SK-N-SH (cell line): ENCODE data around the gene GRB2. TPM values are rescaled to one million over a fixed set of nuclear protein-coding genes. Genes with fewer than 3 reads are reported as not detected.

Source experiments
- CTCF ChIA-PET: fragments of 300-600, 350-600 bp; formaldehyde crosslinking; extraction: SDS; loops from one replicate; lab custom pipeline; 2021; lab: Yijun Ruan, JAX
- POLR2A ChIA-PET: fragments of 350-600 bp; sonication (Branson Sonifier 250); formaldehyde crosslinking; extraction: SDS; loops from one replicate; lab custom pipeline; 2020; ENCODE audit warnings: antibody characterized with exemption, inconsistent platforms; lab: Yijun Ruan, JAX
- DNase-seq: peaks from one replicate; pipeline ENCODE4 v3.0.0; 2012
- H2AFZ ChIP-seq: fragments of 200-600 bp; sonication (generic); 2 replicates; pipeline ENCODE4 v1.8.1; 2016; ENCODE audit warnings: antibody characterized with exemption, mild to moderate bottlenecking, low read depth
- H3F3A ChIP-seq: fragments of 200-600 bp; sonication (generic); replicated peaks from 2 replicates; pipeline ENCODE3; 2016; ENCODE audit warnings: antibody characterized with exemption, mild to moderate bottlenecking; ENCODE audit not compliant: insufficient read depth
- H3K27ac ChIP-seq, 2 experiments: fragments of 200-500 bp in 1 of 2; fragments of 200-600 bp in 1 of 2; sonication (Bioruptor generic) in 1 of 2; sonication (generic), shearing (Covaris generic) in 1 of 2; 2 replicates each; pipeline versions ENCODE4 v1.5.1 to v1.6.1; 2014 to 2016; ENCODE audit warnings: low read depth in 2 of 2, inconsistent platforms in 1 of 2, low read length in 1 of 2, mild to moderate bottlenecking in 1 of 2, mixed read lengths in 1 of 2
- H3K27me3 ChIP-seq: fragments of 200-600 bp; sonication (generic), shearing (Covaris generic); 2 replicates; pipeline ENCODE4 v1.6.1; 2016; ENCODE audit warnings: mixed run types; ENCODE audit not compliant: insufficient read depth
- H3K36me3 ChIP-seq, 2 experiments: fragments of 200-500 bp in 1 of 2; fragments of 200-600 bp in 1 of 2; sonication (Bioruptor generic) in 1 of 2; sonication (generic) in 1 of 2; replicated peaks in 1 of 2; 2 replicates each; pipeline versions ENCODE3 to v1.5.1; 2014 to 2016; ENCODE audit warnings: low read length in 1 of 2, mild to moderate bottlenecking in 1 of 2; ENCODE audit not compliant: insufficient read depth in 2 of 2, control insufficient read depth in 1 of 2
- H3K4me1 ChIP-seq, 2 experiments: fragments of 200-500 bp in 1 of 2; fragments of 200-600 bp in 1 of 2; sonication (Bioruptor generic) in 1 of 2; sonication (generic), shearing (Covaris generic) in 1 of 2; 2 replicates each; pipeline versions ENCODE4 v1.5.1 to v1.6.1; 2014 to 2016; ENCODE audit warnings: low read depth in 1 of 2, low read length in 1 of 2, mixed run types in 1 of 2; ENCODE audit not compliant: insufficient read depth in 2 of 2, control insufficient read depth in 1 of 2
- H3K4me2 ChIP-seq: fragments of 200-600 bp; sonication (generic), shearing (Covaris generic); 2 replicates; pipeline ENCODE4 v1.6.1; 2017; ENCODE audit warnings: mixed run types
- H3K4me3 ChIP-seq, 2 experiments: fragments of 200-500 bp in 1 of 2; fragments of 200-600 bp in 1 of 2; sonication (Bioruptor generic) in 1 of 2; sonication (generic), shearing (Covaris generic) in 1 of 2; 2 replicates each; pipeline versions ENCODE4 v1.5.1 to v1.8.1; 2014 to 2016; ENCODE audit warnings: low read depth in 2 of 2, inconsistent platforms in 1 of 2, low read length in 1 of 2, mild to moderate bottlenecking in 1 of 2, mixed read lengths in 1 of 2, moderate library complexity in 1 of 2
- H3K79me2 ChIP-seq: fragments of 200-600 bp; sonication (generic); 2 replicates; pipeline ENCODE4 v1.8.1; 2017; ENCODE audit warnings: mild to moderate bottlenecking; ENCODE audit not compliant: insufficient read depth
- H3K9ac ChIP-seq: fragments of 200-600 bp; sonication (generic); 2 replicates; pipeline ENCODE4 v1.6.1; 2017; ENCODE audit warnings: mixed run types
- H3K9me2 ChIP-seq: fragments of 200-600 bp; sonication (generic); 2 replicates; pipeline ENCODE4 v1.6.1; 2017; ENCODE audit warnings: mixed run types
- H3K9me3 ChIP-seq: fragments of 200-600 bp; sonication (generic); 2 replicates; pipeline ENCODE4 v1.6.1; 2017; ENCODE audit warnings: mixed run types, mild to moderate bottlenecking, moderate library complexity
- H4K20me1 ChIP-seq: fragments of 200-600 bp; sonication (generic); 2 replicates; pipeline ENCODE4 v1.6.1; 2017; ENCODE audit warnings: mild to moderate bottlenecking, mixed run types; ENCODE audit not compliant: insufficient read depth
- CHD2 ChIP-seq: fragments of 150-350 bp; IDR thresholded peaks from 2 replicates; pipeline ENCODE4 v1.6.1; 2018; ENCODE audit warnings: low read length; ENCODE audit not compliant: partially characterized antibody
- ELF1 ChIP-seq: IDR thresholded peaks from 2 replicates; pipeline ENCODE4 v1.4.0; 2012
- EP300 ChIP-seq, 2 experiments: IDR thresholded peaks; 2 replicates each; pipeline versions ENCODE4 v1.4.0 to v1.6.1; 2012; ENCODE audit warnings: borderline replicate concordance in 1 of 2, low read depth in 1 of 2, low read length in 1 of 2
- EZH2phosphoT487 ChIP-seq: fragments of 200-600 bp; sonication (generic); IDR thresholded peaks from 2 replicates; pipeline ENCODE4 v1.6.1; 2017; ENCODE audit warnings: low read depth, mixed run types, mild to moderate bottlenecking, antibody characterized with exemption, moderate library complexity, borderline replicate concordance
- FOXM1 ChIP-seq: IDR thresholded peaks from 2 replicates; pipeline ENCODE4 v1.4.0; 2012; ENCODE audit warnings: low read depth, mild to moderate bottlenecking
- GABPA ChIP-seq: IDR thresholded peaks from 2 replicates; pipeline ENCODE4 v1.4.0; 2012; ENCODE audit warnings: low read depth, mild to moderate bottlenecking
- JUND ChIP-seq: IDR thresholded peaks from 2 replicates; pipeline ENCODE4 v1.4.0; 2012
- MAX ChIP-seq: IDR thresholded peaks from 2 replicates; pipeline ENCODE4 v1.4.0; 2012; ENCODE audit warnings: low read depth
- MXI1 ChIP-seq: IDR thresholded peaks from 2 replicates; pipeline ENCODE4 v1.6.1; 2012; ENCODE audit warnings: mild to moderate bottlenecking, low read depth, low read length, improper control_type of control experiment
- NFIC ChIP-seq: IDR thresholded peaks from 2 replicates; pipeline ENCODE4 v1.4.0; 2012; ENCODE audit warnings: borderline replicate concordance
- PBX3 ChIP-seq: IDR thresholded peaks from 2 replicates; pipeline ENCODE4; 2012
- POLR2AphosphoS5 ChIP-seq: IDR thresholded peaks from 2 replicates; pipeline ENCODE4 v1.6.1; 2012; ENCODE audit warnings: low read depth, low read length
- RCOR1 ChIP-seq: fragments of 150-350 bp; IDR thresholded peaks from 2 replicates; pipeline ENCODE4 v1.6.1; 2017; ENCODE audit warnings: antibody characterized with exemption, low read length
- REST ChIP-seq: IDR thresholded peaks from 2 replicates; pipeline ENCODE4 v1.6.1; 2012; ENCODE audit warnings: mild to moderate bottlenecking, low read depth, low read length, moderate library complexity
- RXRA ChIP-seq: IDR thresholded peaks from 2 replicates; pipeline ENCODE4 v1.4.0; 2012; ENCODE audit warnings: low read depth, mild to moderate bottlenecking, borderline replicate concordance
- SIN3A ChIP-seq: IDR thresholded peaks from 2 replicates; pipeline ENCODE4 v1.6.1; 2012; ENCODE audit warnings: low read depth, mild to moderate bottlenecking, low read length, moderate library complexity, borderline replicate concordance
- SMC3 ChIP-seq: IDR thresholded peaks from 2 replicates; pipeline ENCODE4 v1.6.1; 2012; ENCODE audit warnings: low read depth, low read length, improper control_type of control experiment
- TCF12 ChIP-seq: IDR thresholded peaks from 2 replicates; pipeline ENCODE4 v1.4.0; 2012
- TEAD4 ChIP-seq: IDR thresholded peaks from 2 replicates; pipeline ENCODE4 v1.4.0; 2012; ENCODE audit warnings: mild to moderate bottlenecking, borderline replicate concordance; ENCODE audit not compliant: insufficient read depth
- YY1 ChIP-seq: IDR thresholded peaks from 2 replicates; pipeline ENCODE4 v1.4.0; 2012; ENCODE audit warnings: low read depth, mild to moderate bottlenecking
- ZBTB33 ChIP-seq: IDR thresholded peaks from 2 replicates; pipeline ENCODE4 v1.4.0; 2012; ENCODE audit warnings: low read depth, borderline replicate concordance
- WGBS: methylation state at CpG from one replicate; pipeline ENCODE4 v1.1.6; 2017; ENCODE audit warnings: low lambda C conversion rate; 5-methylcytosine and 5-hydroxymethylcytosine counted together
- polyA plus RNA-seq, 3 experiments: library from polyadenylated mRNA; depleted of rRNA; stranded (reverse); fragments of >200 nt; gene quantifications; 2 replicates each; pipeline ENCODE4 v1.2.3, GENCODE V29; 2012

GRB2 gene
- polyA plus RNA-seq, 1 of the 3 experiments (the other 2 are of a cell fraction) = 89.6 TPM

GRCh38 chr17:75410141-75410540, 4.7 kb upstream of the GRB2 start:
- Histone ChIP-seq H3K4me1 (peaks cover 0 to 4% of the 10 kb centered on the region in 2 experiments; a peak in 1 of 4 replicates), H3K79me2 (peaks cover 4% of the 10 kb centered on the region; the same call in 1 of the 2 replicates), H2AFZ (no peak overlapping the region), H3K9ac (no peak overlapping the region), H3K9me2 (no peaks in the 10 kb centered on the region), H3F3A (peaks cover 11% of the 10 kb centered on the region), H4K20me1 (no peaks in the 10 kb centered on the region), H3K9me3 (no peaks in the 10 kb centered on the region), H3K27me3 (peaks cover 12% of the 10 kb centered on the region), H3K4me3 (no peak overlapping the region), H3K36me3 (no peaks in the 10 kb centered on the region), H3K27ac (no peak overlapping the region), H3K4me2 (no peak overlapping the region)
- no peak for DNase-seq
- ChIA-PET POLR2A (no interaction called here), CTCF (interaction anchor here (0.6 to 1.8 kb wide), 6 partner anchors 9 to 296 kb away, joined by 3 to 8 read pairs (median 4); partner anchors contain the start of gene MIF4GD)
- 55% methylated on average over 4 of the region's 4 CpGs for WGBS
- TF ChIP-seq RXRA (no peak), MAX (no peak), SMC3 (no peak), YY1 (no peak)

- whole genome bisulfite sequencing = 75% methylated on average over 2 of the region's 2 CpGs
- no peak for DNase-seq
- H3K9ac ChIP-seq = no peak overlapping the region
- no peaks in the 10 kb centered on the region; the same call in 1 of the 2 replicates for H3K27me3 ChIP-seq
- H3K4me1 ChIP-seq = peaks cover 4 to 6% of the 10 kb centered on the region in 2 experiments; a peak in 2 of 4 replicates
- POLR2A ChIA-PET = interaction anchor here (1.2 kb wide), 1 partner anchor 138 kb away, joined by 3 read pairs; no protein-coding TSS in a partner anchor
- CTCF ChIA-PET = interaction anchor here (1.1 to 5.8 kb wide), 9 partner anchors 10 to 294 kb away, joined by 3 to 65 read pairs (median 4); partner anchors contain the start of genes MIF4GD, SLC25A19 and SMIM5
- no peaks in the 10 kb centered on the region for H3K9me2 ChIP-seq
- H3K79me2 ChIP-seq = peaks cover 27% of the 10 kb centered on the region
- H2AFZ ChIP-seq = no peak overlapping the region
- H4K20me1 ChIP-seq = peaks cover 17% of the 10 kb centered on the region
- no peak overlapping the region for H3K4me3 ChIP-seq
- no peaks in the 10 kb centered on the region for H3K36me3 ChIP-seq
- peaks cover 17% of the 10 kb centered on the region for H3F3A ChIP-seq
- H3K27ac ChIP-seq = no peak overlapping the region
- H3K4me2 ChIP-seq = no peak overlapping the region
- no peaks in the 10 kb centered on the region for H3K9me3 ChIP-seq
- TF ChIP-seq TEAD4 = no peak
- no peak for TF ChIP-seq NFIC
- TF ChIP-seq RCOR1 = no peak
- TF ChIP-seq GABPA = no peak
- no peak for TF ChIP-seq RXRA
- TF ChIP-seq MXI1 = no peak
- TF ChIP-seq PBX3 = no peak
- TF ChIP-seq CHD2 = no peak
- TF ChIP-seq SIN3A = no peak
- no peak for TF ChIP-seq YY1
- TF ChIP-seq EP300 (IDR thresholded peaks at IDR 0.05; ENCODE audit: borderline replicate concordance in 1 of 2, low read depth in 1 of 2, low read length in 1 of 2) = no peak
- TF ChIP-seq REST = no peak
- TF ChIP-seq EZH2phosphoT487 = no peak
- no peak for TF ChIP-seq JUND
- no peak for TF ChIP-seq TCF12
- TF ChIP-seq FOXM1 = no peak
- TF ChIP-seq ELF1 = no peak
- no peak for TF ChIP-seq POLR2AphosphoS5
- no peak for TF ChIP-seq ZBTB33
Measured at GRCh38 chr17:75407655-75408352, 2.3 kb upstream of the GRB2 start.
